Epithelial cell of proximal tubule (primary cell): ENCODE data around the gene MT1X. TPM values are rescaled to one million over a fixed set of nuclear protein-coding genes. Genes with fewer than 3 reads are reported as not detected.
A peak's percentile ranks its signal among the peaks of the same experiment; 100 is the strongest.
"Not testable (repeated sequence)": the region's sequence is repeated elsewhere in the genome, so short reads cannot be mapped to it uniquely, and the experiment has no call there.

ENCODE experiments used
- DNase-seq: peaks from one replicate; pipeline ENCODE4 v3.0.0-alpha.2; 2011; ENCODE audit warnings: low read depth
- H3K4me3 ChIP-seq: 2 replicates; pipeline ENCODE4 v1.5.1; 2011; ENCODE audit warnings: low read depth, mild to moderate bottlenecking, low read length
- CTCF ChIP-seq: conservative IDR thresholded peaks from 2 replicates; pipeline ENCODE4 v1.5.1; 2012; ENCODE audit warnings: low read depth, mild to moderate bottlenecking, low read length
- total RNA-seq: library from RNA; depleted of rRNA; stranded (reverse); fragments of >200 nt; gene quantifications from 2 replicates; pipeline ENCODE4 v1.2.3, GENCODE V29; 2015

MT1X gene
- total RNA-seq, 1 donor from 2014 or later: 132 TPM

- DNase-seq: no peak
- no peak for TF ChIP-seq CTCF
- H3K4me3 ChIP-seq: no peak overlapping the region
Observed at GRCh38 chr16:56652600-56652999, 29.7 kb upstream of the MT1X start.

- no peak for TF ChIP-seq CTCF
- DNase-seq: no peak
Observed at GRCh38 chr16:56653218-56653617, 29.1 kb upstream of the MT1X start.

GRCh38 chr16:56657555-56658326 lies 24.5 kb upstream of the MT1X start, which contains the start of gene MT1F:
TSS of gene MT1F (plus strand) at chr16:56657959. CDS start at chr16:56658059, 100 bp downstream.
- H3K4me3 ChIP-seq: peak within 1 kb of the TSS; percentile 61
- TF ChIP-seq CTCF: no peak
- no peak for DNase-seq

More at GRCh38 chr16:56653218-56653617, 29.1 kb upstream of the MT1X start:
- no peak overlapping the region for H3K4me3 ChIP-seq

- TF ChIP-seq CTCF: no peak
- H3K4me3 ChIP-seq: peak overlapping the region; percentile 61
- no peak for DNase-seq
Observed at GRCh38 chr16:56658327-56658875, 23.9 kb upstream of the MT1X start.

GRCh38 chr16:56662357-56663354 lies 19.6 kb upstream of the MT1X start:
- no peak for TF ChIP-seq CTCF
- DNase-seq: no peak
- H3K4me3 ChIP-seq: no peak overlapping the region

GRCh38 chr16:56664506-56664905 lies 17.8 kb upstream of the MT1X start:
- TF ChIP-seq CTCF: no peak
- no peak for DNase-seq
- H3K4me3 ChIP-seq: no peak overlapping the region

- not testable (repeated sequence) for DNase-seq, H3K4me3 ChIP-seq
Observed at GRCh38 chr16:56665286-56666261, 16.7 kb upstream of the MT1X start.
